GM10248 (cell line): ENCODE measurements around the gene MKX.

ENCODE experiments used
- CTCF ChIA-PET: fragments of 300-600 bp; sonication (Branson Sonifier 250); formaldehyde crosslinking; extraction: SDS; loops from one replicate; lab custom pipeline; 2021; ENCODE audit warnings: antibody characterized with exemption; lab: Yijun Ruan, JAX
- POLR2A ChIA-PET: fragments of 350-650 bp; sonication (Branson Sonifier 250); formaldehyde crosslinking; extraction: SDS; loops from one replicate; lab custom pipeline; 2020; ENCODE audit warnings: antibody characterized with exemption; lab: Yijun Ruan, JAX
- DNase-seq: peaks from one replicate; pipeline ENCODE4 v3.0.0; 2012; ENCODE audit errors: extremely low spot score
- TF ChIP-seq, protein P1 (sequence below): IDR thresholded peaks from 2 replicates; pipeline ENCODE4 v1.5.1; 2012; ENCODE audit warnings: mild to moderate bottlenecking, low read depth; ENCODE audit errors: extremely low read depth, missing control alignments, control extremely low read depth

Gene MKX, protein sequence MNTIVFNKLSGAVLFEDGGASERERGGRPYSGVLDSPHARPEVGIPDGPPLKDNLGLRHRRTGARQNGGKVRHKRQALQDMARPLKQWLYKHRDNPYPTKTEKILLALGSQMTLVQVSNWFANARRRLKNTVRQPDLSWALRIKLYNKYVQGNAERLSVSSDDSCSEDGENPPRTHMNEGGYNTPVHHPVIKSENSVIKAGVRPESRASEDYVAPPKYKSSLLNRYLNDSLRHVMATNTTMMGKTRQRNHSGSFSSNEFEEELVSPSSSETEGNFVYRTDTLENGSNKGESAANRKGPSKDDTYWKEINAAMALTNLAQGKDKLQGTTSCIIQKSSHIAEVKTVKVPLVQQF

DNA sequence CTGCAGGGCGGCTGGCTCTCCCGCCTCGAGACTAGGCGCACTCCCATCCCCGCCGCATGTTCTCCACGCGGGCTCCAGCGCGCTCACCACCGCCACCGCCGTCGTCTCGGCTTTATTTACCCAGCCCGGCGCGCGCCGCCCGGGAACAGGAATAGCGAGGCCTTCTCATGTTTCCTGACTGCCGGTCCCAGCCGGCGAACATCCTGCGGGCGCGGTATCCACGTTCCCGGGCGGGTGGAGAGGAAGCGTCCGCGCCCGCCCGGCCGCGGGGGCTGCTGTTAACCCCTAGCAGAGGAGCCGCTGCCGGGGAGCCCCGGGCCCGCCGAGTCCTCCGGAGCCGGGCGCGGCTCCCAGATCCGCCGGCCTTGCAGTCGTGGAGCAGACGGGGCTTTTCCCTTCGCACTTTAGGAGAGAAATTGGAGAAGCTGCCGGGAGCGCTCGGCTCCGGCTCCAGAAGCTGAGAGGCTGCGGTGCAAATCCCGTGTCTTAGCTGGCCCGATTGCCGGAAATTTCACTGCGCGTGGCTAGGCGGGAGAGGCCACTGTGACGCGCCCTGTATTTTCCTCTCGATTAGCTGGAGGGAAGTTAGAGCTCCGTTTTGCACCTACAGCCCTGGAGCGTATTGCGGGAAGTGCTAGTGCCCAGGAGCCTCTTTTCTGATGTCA is at the start of gene MKX:
TSS of gene MKX (minus strand) at position 88 of the 665 bp plus-strand sequence. CDS start 2,404 bp downstream, outside the sequence.
- CTCF ChIA-PET = no interaction called here
- no peak for DNase-seq
- TF ChIP-seq, protein P1, sequence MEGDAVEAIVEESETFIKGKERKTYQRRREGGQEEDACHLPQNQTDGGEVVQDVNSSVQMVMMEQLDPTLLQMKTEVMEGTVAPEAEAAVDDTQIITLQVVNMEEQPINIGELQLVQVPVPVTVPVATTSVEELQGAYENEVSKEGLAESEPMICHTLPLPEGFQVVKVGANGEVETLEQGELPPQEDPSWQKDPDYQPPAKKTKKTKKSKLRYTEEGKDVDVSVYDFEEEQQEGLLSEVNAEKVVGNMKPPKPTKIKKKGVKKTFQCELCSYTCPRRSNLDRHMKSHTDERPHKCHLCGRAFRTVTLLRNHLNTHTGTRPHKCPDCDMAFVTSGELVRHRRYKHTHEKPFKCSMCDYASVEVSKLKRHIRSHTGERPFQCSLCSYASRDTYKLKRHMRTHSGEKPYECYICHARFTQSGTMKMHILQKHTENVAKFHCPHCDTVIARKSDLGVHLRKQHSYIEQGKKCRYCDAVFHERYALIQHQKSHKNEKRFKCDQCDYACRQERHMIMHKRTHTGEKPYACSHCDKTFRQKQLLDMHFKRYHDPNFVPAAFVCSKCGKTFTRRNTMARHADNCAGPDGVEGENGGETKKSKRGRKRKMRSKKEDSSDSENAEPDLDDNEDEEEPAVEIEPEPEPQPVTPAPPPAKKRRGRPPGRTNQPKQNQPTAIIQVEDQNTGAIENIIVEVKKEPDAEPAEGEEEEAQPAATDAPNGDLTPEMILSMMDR = no peak
- POLR2A ChIA-PET = no interaction called here

DNA sequence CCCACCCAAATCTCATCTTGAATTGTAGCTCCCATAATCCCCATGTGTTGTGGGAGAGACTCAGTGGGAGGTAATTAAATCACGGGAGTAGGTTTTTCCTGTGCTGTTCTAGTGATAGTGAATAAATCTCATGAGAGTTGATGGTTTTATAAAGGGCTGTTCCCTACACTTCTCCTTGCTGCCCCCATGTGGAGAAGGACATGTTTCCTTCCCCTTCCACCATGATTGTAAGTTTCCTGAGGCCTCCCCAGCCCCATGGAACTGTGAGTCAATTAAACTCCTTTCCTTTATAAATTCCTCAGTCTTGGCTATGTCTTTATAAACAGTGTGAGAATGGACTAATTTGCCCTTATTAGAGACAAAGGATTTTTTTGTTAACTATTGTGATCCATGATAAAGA is 48.5 kb upstream of the MKX start:
- CTCF ChIA-PET = no interaction called here

DNA sequence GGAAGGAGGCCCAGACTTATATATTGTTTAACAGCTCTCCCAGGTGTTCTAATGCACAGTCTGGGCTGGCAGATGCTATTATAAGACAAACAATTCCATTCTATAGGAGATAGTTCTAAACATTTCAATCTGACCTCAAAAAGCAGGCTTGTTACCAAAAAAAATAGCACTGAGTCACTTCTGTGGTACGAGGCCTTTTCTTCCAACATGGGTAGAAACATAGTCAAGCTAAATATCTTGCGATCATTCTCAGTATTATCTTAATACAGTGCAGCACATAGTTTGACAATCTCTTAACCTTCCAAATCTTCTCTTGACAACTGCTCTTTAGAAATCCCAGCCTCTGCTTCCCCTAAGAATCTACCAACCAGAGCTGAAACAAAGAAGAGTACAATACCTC is 46.6 kb upstream of the MKX start:
- POLR2A ChIA-PET = no interaction called here
- no peak for DNase-seq
- TF ChIP-seq, protein P1 = no peak
- CTCF ChIA-PET = no interaction called here

More for the DNA sequence above, 48.5 kb upstream of the MKX start:
- POLR2A ChIA-PET = no interaction called here
- TF ChIP-seq, protein P1 = no peak
- no peak for DNase-seq

DNA sequence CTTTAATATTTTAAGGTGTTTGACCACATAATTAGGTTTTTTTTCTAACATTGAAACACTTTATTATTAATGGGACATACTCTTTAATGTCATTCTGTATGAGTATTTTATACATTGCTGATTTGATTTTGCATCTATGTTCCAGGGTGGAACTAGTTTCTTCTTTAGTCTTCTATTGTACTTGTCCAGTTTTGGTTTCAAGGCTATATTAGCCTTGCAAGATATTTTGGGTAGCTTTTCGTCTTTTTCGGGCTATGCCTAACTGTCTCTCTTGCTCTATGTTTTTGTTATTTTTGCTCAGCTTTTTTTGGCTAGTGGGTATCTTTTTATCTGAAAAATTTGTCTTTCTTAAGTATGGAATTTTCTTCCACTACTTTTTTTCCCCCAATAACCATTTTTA is 38.7 kb upstream of the MKX start:
- no peak for DNase-seq
- TF ChIP-seq, protein P1 = no peak
- CTCF ChIA-PET = no interaction called here
- POLR2A ChIA-PET = no interaction called here

DNA sequence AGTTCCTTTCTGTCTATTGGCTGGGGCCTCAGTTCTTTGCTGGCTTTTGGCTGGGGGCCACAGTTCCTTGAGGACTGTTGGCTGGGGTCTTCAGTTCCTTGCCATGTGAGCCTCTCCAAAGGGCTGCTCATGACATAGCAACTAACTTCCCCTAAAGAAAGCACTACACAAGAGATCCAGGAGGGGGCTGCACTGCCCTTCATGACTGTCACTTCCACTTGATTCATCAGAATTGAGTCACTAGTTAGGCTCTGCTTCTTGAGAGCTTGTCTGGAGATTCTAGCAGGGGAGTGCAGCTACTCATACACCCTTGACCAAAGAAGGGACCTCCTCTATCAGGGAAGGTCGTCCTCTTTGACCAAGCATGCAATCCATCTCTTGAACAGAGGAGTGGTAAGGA is 38.0 kb upstream of the MKX start:
- ChIA-PET POLR2A (no interaction called here), CTCF (no interaction called here)
- no peak for DNase-seq
- TF ChIP-seq, protein P1 = no peak

DNA sequence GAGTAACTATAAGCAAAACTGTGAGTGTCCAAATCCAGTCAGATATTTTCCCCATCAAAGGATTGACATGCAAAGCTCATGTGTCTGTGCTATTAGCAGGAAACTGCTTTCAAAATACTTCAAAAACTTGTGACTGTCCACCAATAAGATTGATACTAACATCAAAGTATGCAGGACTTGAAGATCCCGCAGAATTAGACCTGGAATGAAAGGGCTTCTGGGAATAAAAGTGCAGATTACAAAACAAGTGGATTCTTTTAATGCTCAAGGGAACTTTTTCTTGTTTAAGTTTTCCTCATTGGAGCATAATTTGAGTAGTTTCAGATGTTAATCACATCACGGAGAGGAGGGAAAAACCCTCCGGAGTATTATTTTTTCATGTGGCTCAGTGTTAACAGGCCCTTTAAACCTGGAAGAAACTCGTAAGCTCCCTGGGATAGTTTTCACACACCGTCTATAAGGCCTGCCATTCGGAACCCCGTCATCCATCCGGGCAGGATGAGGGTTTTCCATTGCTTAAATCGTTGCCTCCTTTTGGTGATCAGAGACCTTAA is 33.9 kb upstream of the MKX start:
- POLR2A ChIA-PET = no interaction called here
- CTCF ChIA-PET = no interaction called here
- no peak for DNase-seq
- TF ChIP-seq, protein P1 = no peak
